Activated CD4-positive, alpha-beta T cell treated with anti-CD3 and anti-CD28 coated beads, Interleukin-2, Interleukin-4, amounts not matched to agents 100 ng/mL and 50 ng/mL, durations not matched to agents 16 hours and 8 hours (primary cell): Measurements from ENCODE around the gene PYCARD.
A peak's percentile ranks its signal among the peaks of the same experiment; 100 is the strongest.
"Not testable (repeated sequence)": the region's sequence is repeated elsewhere in the genome, so short reads cannot be mapped to it uniquely, and the experiment has no call there.

Source experiments
- DNase-seq: peaks from one replicate; pipeline ENCODE4 v3.0.0-alpha.2; 2020; ENCODE audit warnings: low spot score

The PYCARD gene

DNA sequence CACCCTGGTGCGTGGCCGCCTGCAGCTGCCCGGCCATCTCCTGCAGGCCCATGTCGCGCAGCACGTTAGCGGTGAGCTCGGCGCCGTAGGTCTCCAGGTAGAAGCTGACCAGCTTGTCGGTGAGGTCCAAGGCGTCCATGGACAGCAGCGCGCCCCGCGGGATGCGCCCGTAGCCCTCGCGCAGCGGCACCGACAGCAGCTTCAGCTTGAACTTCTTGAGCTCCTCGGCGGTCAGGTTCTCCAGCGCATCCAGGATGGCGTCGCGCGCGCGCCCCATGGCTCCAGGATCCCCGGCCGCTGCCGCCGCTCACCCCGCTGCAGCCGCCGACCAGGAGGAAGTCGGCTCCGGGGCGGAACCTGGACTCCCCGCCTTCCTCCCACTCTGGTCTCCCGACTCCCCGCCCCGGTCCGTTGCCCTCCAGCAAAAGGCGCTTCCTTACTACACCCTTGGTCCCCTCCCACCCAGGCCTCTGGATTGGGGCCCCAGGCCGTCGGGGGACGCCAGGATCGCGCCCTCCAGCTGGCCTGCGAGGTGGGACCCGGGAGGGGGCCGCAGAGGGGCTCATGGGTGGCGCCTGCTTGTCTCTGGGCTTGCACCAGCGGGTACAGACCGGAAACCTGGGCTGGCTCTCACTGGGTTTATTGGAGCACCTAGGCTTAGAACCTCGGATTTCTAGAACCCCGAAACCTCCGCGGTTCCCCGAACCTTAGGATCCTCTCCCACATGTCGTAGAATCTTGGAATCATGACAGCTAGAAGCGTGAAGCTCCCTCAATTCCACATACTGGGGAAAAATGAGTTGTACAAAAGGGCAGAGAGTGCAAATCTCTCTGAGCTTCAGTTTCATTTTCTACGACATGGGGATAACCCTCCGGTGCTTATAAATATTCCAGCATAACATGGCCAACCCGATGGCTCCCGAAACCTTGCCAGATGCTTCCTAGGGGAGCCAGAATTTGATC lies at the start of gene PYCARD:
PYCARD (minus strand) TSS at position 347 of the 962 bp plus-strand sequence; CDS start at position 277, 70 bp downstream.
- DNase-seq = no peak

DNA sequence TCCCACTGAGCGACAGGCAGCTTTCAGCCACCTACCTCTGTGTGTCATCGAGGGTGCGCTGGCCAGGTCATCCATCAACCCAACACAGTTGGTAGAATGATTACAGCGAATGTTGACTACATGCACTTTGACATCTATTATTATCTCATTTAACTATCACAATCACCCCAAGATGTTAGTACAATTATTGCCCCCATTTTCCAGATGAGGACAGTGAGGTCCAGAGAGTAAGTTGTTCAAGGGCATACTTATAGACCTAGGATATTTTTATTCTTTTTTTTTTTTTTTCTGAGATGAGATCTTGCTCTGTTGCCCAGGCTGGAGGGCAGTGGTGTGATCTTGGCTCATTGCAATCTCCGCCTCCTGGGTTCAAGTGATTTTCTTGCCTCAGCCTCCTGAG lies 48.9 kb upstream of the PYCARD start:
- DNase-seq = no peak

DNA sequence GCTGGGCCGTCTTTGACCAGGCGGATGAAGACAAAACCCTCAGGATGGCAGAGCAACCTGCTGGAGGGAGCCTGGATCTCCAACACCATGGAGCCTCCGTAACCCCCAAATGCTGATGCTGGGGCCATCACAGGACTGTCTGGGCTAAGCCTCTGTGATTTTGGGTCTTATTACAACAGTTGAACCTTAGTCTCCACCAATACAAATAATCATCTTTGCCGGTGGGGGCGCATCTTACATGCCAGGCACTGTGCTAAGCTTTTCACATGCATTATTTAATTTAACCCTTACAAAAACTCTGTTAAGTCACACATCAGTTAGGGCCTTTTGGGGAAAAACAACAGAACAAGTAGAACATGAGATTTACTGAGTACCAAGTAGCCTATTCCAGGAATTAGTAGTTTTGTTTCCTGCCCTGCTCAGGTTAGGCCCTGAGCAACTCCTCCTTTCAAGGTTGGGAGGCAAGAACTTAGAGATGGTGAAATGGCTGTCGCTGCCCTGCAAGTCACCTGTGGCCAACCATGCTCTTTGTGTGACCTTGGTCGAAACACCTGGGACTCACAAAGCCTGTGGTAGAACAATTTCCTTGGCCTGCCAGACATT lies 48.3 kb upstream of the PYCARD start:
- DNase-seq = peak; percentile 43

DNA sequence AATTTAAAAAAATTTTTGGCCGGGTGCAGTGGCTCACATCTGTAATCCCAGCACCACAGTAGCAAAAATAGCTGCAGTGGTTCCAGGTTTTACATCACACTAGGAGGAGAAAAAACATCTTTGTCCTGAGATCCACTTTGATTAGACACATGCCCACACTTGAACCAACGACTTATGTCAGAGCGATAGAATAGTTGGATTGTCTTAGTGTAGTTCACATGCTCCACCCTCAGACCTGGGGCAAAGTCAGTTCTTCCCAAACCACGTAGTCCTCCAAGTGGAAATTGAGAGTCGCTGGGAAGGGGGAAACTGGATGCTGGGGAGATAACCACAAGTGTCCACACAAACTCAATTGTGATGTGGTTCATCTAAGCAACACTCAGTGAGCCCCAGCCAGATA lies 45.8 kb upstream of the PYCARD start:
- no peak for DNase-seq

DNA sequence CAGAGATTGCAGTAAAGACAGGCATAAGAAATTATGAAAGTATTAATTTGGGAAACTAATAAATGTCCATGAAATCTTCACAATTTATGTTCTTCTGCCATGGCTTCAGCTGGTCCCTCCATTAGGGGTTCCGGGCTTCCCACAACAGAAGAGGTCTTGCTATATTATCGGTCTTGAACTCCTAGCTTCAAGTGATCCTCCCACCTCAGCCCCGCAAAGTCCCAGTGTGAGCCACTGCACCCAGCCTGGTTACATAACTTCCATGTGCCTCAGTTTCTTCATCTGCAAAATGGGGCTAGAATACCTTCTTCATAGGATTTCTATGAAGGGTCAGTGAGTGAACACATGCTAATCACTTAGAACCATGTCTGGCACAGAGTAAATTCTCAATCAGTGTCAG lies 43.7 kb upstream of the PYCARD start:
- no peak for DNase-seq

DNA sequence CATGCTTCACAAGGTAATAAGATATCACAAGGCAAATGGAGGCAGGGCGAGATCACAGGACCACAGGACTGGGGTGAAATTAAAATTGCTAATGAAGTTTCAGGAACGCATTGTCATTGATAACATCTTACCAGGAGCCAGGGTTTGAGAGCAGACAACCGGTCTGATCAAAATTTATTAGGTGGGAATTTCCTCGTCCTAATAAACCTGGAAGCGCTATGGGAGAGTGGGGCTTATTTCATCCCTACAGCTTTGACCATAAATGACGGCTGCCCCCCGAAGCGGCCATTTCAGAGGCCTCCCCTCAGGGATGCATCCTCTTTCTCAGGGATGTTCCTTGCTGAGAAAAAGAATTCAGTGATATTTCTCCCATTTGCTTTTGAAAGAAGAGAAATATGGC lies 43.0 kb upstream of the PYCARD start:
- DNase-seq = not testable (repeated sequence)

DNA sequence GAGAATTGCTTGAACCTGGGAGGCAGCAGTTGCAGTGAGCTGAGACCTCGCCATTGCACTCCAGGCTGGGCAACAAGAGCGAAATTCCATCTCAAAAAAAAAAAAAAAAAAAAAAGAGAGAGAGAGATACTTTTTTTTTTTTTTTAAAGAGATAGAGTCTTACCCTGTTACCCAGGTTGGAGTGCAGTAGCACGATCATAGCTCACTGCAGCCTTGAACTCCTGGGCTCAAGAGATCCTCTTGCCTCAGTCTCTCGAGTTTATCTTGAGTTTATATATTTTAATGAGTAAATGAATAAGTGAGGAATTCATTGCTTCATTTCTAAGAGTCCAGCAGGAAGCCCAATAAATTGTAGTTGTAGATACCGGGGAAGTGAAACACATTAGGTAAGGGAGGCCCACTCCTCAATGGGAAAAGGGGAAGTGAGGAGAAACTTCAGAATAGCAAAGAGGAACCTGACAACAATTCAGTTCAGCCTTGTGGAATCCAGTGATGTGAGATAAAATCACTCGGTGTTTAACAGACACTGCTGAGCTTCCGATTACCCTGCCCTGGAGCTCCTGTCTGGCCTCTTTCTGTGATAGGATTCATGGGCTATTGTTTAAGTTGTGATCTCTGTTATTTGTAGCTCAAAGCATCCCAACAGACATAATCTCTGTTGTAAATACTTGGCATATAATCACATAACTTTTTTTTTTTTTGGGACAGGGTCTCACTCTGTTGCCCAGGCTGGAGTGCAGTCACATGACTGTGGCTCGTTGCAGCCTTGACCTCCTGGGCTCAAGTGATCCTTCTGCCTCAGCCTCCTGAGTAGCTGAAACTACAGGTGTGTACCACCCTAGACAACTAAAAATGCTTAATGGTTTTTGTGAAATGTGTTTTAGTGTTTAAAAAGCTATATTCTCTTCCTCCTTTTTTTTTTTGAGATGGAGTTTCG lies 41.4 kb upstream of the PYCARD start:
- no peak for DNase-seq

DNA sequence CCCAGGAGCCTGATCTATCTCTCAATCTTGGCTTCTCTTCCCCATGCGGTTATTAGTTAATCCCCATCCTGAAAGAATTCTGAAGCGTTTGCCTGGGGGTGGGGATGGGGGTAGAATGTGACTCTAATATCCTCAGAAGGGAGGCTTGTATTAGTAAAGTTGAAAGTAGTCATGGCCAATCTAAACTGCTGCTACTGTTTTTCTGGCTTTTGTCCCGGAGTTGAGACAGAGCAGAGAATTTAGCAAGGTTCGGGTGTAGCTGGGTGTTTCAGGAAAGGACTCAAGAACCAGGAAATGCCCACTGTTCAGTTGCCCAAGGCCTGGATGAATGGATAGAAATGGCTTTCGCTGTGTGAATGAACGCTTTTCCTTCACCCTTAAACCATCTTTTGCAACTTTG lies 39.6 kb upstream of the PYCARD start:
- no peak for DNase-seq

DNA sequence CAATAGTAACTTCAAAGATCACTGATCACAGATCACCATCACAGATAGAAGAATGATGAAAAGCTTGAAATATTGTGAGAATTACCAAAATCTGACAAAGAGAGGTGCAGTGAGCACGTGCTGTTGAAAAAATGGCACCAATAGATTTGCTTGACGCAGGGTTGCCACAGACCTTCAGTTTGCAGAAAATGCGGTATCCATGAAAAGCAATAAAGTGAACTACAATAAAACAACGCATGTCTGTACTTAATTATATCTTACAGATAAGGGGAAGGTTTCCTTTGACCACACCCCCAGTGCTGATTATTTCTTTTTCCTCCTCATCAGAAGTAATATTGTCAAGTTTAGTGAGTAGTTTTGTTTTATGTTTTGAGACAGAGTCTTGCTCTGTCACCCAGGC lies 35.5 kb upstream of the PYCARD start:
- no peak for DNase-seq

DNA sequence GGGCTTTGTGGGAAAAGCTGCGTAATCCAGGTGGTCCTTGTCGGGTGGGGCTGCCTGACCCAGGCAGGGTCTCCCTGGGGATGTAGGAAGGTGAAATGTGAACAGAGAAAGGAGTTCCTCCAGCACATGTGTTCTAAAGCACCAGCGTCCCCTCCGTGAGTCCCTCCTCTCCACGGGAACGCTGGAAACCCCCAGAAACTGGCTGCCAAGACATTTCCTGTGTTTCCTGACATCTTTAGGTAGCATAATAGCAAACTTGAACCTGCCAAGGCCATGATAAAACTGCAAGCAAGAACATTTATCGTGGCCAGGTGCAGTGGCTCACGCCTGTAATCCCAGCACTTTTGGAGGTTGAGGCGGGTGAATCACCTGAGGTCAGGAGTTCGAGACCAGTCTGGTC lies 26.9 kb upstream of the PYCARD start:
- no peak for DNase-seq

DNA sequence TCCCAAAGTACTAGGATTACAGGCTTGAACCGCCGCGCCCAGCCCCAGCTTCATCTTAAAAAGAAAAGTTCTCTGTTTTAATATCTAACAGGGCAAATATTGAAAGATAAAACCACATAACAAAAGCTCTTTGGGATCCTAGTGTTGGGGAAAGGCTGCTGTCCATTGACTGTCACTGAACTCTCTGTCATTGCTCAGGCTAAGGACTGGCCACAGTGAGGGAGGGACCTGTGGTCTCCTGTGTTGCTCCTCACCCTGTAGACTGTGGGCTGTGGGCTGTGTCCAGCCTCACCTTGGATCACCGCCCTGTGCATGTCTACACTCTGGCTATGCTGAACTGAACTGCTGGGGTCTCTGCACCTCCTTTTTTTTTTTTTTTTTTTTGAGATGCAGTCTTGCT lies 25.6 kb upstream of the PYCARD start:
- DNase-seq = no peak

DNA sequence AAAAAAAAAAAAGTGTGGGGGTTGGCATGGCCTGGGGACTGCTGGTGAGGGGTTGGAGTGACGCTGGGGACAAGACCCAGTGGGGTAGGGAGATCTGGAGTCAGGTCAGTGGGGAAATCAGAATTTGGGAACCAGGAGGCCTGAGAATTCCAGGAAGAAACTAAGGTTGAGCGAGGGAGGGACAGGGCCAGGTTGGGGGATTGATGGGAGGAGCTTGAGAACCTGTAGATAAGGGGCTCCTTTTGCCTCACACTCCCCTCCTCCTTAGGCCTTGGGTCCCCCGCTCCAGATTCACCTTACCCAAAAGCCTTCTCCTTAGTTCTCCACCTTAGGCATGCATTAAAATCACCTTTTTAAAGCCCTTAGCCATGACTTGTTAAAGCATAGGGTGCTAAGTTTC lies 22.6 kb upstream of the PYCARD start:
- no peak for DNase-seq

DNA sequence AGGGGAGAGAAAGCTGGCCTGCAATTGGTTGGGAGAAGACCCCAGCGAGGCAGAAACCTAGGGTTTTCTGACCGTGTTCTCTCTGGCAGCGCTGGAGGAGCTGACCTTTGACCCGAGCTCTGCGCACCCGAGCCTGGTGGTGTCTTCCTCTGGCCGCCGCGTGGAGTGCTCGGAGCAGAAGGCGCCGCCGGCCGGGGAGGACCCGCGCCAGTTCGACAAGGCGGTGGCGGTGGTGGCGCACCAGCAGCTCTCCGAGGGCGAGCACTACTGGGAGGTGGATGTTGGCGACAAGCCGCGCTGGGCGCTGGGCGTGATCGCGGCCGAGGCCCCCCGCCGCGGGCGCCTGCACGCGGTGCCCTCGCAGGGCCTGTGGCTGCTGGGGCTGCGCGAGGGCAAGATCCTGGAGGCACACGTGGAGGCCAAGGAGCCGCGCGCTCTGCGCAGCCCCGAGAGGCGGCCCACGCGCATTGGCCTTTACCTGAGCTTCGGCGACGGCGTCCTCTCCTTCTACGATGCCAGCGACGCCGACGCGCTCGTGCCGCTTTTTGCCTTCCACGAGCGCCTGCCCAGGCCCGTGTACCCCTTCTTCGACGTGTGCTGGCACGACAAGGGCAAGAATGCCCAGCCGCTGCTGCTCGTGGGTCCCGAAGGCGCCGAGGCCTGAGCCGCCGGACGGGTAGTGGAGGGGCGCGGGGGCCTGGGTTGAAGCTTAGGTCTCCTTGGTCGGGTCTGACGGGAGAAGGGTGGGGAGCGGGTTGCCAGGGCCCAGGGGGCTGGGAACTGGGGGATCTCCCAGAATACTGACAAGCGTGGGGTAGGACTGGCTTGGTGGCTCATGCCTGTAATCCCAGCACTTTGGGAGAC lies 21.8 kb upstream of the PYCARD start:
- no peak for DNase-seq

DNA sequence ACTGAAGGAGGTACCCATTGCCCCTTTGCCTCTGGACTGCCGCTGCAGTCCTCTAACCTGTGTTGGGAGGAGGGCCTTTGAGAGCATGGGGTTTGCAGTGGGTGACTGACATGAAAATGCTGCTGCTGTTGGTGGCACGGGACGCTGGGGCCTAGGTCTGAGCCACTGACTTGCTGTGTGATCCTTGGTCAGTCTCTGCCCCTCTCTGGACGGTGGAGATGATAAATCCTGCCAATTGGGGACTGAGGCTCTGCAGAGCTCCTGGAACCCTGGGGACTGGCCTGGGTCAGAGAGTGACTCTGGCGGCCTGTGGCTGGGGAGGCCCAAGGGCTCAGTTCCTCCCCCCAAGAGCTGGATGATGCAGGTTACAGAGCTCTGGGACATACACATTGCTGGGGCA lies 20.5 kb upstream of the PYCARD start:
- DNase-seq = no peak

DNA sequence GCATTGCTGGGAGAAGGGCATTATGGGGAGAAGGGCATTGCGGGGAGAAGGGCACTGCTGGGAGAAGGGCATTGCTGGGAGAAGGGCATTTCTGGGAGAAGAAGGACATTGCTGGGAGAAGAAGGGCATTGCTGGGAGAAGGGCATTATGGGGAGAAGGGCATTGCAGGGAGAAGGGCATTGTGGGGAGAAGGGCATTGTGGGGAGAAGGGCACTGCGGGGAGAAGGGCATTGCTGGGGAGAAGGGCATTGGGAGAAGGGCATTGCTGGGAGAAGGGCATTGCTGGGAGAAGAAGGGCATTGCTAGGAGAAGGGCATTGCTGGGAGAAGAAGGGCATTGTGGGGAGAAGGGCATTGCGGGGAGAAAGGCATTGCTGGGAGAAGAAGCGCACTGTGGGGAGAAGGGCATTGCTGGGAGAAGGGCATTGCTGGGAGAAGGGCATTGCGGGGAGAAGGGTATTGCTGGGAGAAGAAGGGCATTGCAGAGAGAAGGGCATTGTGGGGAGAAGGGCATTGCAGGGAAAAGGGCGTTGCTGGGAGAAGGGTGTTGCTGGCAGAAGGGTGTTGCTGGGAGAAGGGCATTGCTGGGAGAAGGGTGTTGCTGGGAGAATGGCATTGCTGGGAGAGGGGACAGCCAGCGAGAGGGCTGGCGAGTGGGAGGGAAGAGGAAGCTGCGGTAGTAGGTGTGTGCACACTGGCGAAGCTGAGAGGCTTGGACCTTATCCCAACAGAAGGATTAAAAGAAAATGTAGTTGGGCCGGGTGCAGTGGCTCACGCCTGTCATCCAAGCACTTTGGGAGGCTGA lies 19.0 kb upstream of the PYCARD start:
- DNase-seq = no peak

DNA sequence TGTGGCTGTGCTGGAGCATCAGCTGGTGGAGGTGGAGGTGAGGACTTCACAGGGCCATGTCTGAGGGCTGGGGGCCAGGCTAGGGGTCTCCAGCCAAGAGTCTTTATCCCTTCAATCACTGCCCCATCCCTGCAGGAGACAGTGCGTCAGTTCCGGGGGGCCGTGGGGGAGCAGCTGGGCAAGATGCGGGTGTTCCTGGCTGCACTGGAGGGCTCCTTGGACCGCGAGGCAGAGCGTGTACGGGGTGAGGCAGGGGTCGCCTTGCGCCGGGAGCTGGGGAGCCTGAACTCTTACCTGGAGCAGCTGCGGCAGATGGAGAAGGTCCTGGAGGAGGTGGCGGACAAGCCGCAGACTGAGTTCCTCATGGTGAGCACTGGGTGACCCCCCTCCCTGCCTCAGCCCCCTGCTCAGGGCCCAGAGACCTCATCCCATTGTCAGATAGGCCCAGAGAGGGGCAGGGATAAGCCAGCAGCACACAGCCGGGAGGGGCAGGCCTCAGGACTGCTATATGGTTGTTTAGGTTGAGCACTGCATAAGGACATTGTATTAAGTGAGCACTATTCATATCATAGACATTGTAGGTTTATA lies 16.7 kb upstream of the PYCARD start:
- DNase-seq = no peak

DNA sequence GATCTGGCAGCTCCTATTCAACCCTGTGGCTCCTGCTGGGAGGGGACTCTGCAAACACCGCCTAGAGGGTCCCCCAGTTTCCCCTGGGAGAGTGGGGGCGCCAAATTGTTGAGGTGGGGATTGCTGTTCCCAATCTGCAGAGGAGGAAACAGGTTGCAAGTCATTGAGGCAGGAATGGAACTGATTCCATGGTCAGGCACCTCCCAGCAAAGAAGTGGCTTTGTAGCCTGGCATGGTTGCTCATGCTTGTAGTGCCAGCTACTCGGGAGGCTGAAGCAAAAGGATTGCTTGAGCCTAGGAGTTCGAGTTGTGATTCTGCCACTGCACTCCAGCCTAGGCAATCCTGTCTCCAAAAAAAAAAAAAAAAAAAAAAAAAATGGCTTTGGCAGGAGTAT lies 14.6 kb upstream of the PYCARD start:
- DNase-seq = no peak

DNA sequence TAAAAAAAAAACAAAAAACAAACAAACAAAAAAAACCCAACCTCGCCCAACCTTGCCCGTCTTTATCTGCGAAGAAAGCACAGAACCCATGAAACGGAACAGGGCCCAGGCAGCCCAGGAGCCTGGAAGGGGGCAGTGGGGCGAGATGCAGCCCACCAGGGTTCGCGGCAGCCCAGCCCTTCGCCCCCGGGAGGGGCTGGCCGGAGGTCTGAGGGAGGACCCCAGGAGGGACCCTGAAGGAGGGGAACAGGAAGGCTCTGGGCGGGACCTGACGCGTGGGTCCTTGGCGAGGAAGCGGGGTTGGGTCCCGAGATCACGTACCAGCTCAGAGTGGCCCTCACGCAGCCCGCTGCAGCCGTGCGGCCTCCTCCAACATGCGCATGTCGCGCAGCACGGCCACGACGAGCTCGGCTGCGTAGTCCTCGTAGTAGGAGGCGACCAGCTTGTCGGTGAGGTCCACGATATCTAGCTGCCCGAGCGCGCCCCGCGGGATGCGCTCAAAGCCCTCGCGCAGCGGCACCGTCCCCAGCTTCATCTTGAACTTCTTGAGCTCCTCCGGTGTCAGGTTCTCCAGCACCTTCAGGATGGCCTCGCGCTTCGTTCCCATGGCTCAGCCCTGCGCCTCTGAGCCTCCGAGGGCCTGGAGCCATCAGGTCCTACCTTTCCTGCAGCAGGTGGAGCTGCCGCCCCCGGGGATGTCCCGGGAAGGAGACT lies 14.0 kb upstream of the PYCARD start, which contains the start of gene PYDC1:
PYDC1 (minus strand) TSS at position 714 of the 714 bp plus-strand sequence; CDS start at position 607, 107 bp downstream.
- DNase-seq = no peak
